GM18511 (cell line): ENCODE results near the gene PTPRE.

Experiments used
- ATAC-seq: cut with Tn5 transposase; IDR thresholded peaks from one replicate; pipeline ENCODE4 v1.9.1; 2021; ENCODE audit warnings: mild to moderate bottlenecking, moderate library complexity; ENCODE audit not compliant: unreplicated experiment

Gene PTPRE

GRCh38 chr10:127882801-127883459, 24.0 kb upstream of the PTPRE start:
- no peak for ATAC-seq

GRCh38 chr10:127883516-127883915, 23.4 kb upstream of the PTPRE start:
- no peak for ATAC-seq

DNA sequence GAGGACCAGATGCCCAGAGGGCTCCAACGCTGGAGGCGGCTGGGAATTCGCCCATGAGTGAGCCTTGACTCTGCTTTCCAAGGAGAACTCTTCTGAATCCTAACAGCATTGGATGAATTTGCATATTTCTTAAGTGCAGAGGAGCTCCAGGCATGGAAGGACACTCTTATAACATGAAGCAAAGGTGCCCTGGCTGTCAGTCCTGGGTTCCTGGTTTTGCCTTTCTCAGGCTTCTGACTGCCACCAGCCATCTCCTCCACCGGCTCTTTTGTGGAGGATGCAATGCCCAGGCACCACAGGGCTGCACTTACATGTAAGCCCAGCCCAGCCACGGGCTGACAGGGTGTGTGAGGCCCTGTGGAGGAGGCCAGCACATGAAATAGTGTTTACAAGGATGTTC, 22.4 kb upstream of the PTPRE start:
- ATAC-seq, result no peak

- ATAC-seq, result no peak
Observed at GRCh38 chr10:127886371-127887051, 20.4 kb upstream of the PTPRE start.

DNA sequence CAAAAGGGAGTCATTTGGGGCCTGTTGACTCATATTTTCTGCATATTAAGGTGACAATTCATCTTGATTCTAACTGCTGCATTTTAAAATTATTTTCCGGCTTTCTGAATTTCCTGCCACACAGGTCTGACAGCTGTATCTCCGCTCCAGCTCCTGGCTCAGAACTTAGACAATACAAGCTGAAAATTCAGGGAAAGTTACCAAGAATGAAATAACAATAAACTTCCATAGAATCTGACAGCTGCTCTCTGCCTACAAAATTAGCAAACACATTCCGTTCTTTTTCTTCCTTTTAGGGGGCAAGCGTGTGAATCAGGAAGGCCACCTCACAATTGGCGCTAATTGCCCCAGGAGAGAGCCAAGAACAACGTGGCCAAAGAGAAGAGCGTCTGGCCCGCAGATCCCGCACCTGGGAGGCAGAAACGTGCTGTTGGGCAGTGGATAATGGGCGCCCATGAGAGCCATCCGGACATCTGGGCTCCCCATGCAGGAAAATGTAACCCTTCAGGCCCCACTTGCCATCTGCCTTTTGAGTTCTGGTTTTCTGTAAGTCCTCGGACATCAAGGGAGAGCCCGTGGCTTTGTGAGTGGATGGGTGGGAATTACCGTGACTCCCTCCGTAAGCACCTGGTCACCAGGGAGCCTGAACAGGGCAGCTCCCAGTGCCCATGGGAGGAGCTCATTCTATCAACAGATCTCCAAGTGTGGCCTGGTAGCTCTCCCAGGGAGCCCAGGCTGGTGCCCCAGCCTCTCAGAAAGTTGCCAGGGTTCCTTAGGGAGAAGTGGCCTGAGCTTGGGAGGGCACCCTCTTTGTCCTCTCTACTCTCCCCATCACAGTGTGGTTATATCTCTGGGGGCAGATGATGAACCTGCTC, 19.1 kb upstream of the PTPRE start:
- ATAC-seq, result no peak

- ATAC-seq, result no peak
Observed at GRCh38 chr10:127888521-127889312, 18.2 kb upstream of the PTPRE start.

- ATAC-seq, result no peak
Observed at GRCh38 chr10:127889605-127890195, 17.2 kb upstream of the PTPRE start.

DNA sequence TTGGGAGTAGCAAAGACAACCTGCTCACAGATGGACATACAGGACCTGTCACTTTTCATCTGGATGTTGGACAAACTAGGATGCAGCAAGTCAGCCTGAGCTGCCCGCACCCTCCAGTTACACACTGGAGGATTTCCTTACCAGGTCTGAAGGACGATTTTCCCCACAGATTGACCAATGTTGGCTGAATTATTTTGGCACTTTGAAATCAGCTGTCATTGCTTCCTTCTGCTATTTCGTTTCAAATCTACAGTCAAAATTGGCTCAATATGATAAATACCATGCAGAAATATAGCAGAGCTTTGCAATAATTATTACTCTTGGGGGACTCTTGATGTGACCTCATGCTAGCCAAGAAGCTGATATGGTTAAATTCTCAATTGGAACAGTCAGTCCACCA, 16.7 kb upstream of the PTPRE start:
- no peak for ATAC-seq

DNA sequence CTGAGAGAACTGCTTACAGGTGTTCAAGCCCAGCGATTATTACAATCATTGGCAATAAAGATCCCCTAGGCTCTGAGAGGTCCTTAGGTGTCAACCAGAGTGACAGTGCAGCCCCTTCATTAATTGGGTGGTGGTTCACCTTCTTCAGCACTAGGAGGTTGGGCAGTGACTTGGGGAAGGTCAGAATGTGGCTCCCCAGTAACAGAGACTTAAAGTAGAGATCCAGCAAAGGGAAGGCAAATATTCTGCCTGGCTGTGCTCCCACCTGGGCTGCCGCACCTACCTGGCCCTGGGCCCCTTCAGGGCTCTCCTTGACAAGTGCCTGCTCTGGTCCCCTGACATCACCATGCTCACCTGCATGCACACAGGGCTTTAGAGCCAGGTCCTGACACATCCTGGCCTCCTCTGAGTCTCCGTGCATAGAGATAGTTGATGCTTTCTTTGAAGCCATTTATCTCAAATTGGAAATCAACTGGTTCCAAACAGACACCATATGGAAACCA, 16.0 kb upstream of the PTPRE start:
- ATAC-seq, result no peak

GRCh38 chr10:127892743-127893142, 14.2 kb upstream of the PTPRE start, which contains the start of gene CLRN3:
CLRN3 (minus strand) TSS chr10:127892941; CDS start chr10:127892784, 157 bp downstream.
- no peak for ATAC-seq

DNA sequence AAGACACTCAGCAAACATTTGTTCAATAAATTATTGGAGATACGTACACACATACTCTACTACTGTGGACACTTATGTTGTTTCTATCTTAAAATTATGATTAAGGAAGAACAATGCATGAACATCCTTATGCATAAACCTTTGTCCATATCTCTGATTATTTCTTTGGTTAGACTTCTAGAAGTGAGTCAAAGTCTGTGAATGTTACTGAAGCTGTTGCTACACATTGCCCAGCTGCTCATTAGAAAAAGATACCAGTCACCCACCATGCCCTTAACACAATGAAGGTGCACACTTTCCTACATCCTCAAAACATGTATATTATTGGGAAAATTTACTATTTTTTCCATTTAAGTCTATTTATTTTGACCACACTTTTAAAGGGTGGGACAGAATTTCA, 12.8 kb upstream of the PTPRE start:
- no peak for ATAC-seq

- ATAC-seq, result no peak
Observed at GRCh38 chr10:127896590-127896989, 10.3 kb upstream of the PTPRE start.

DNA sequence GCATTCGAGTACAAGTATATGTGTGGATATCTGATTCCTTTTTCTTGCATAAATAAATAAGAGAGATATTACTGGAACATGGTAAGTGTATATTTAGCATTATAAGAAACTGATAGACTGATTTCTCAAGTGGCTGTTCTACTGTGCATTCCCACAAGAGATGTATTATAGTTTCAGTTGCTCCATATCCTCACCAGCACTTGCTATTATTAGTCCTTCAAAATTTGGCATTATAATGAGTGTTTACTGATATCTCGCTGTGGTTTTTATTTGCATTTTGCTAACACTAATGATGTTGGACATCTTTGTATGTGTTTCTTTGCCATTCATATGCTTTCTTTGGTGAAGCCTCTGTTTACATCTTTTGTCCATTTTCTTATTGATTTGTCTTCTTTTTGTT, 9.7 kb upstream of the PTPRE start:
- no peak for ATAC-seq

GRCh38 chr10:127899766-127900387, 7.0 kb upstream of the PTPRE start:
- ATAC-seq, result no peak

- no peak for ATAC-seq
Observed at GRCh38 chr10:127903789-127904188, 3.1 kb upstream of the PTPRE start.

GRCh38 chr10:127904311-127905000, 2.4 kb upstream of the PTPRE start:
- ATAC-seq, result no peak

- no peak for ATAC-seq
Observed at GRCh38 chr10:127905001-127905847, 1.7 kb upstream of the PTPRE start.

GRCh38 chr10:127905848-127906261, 1.0 kb upstream of the PTPRE start:
- no peak for ATAC-seq
